ENCODE measurements around the gene SOX11. TPM values are rescaled to one million over a fixed set of nuclear protein-coding genes. Genes with fewer than 3 reads are reported as not detected.

Gene SOX11
- total RNA-seq, 1 experiment from 2014 or later = not detected

DNA sequence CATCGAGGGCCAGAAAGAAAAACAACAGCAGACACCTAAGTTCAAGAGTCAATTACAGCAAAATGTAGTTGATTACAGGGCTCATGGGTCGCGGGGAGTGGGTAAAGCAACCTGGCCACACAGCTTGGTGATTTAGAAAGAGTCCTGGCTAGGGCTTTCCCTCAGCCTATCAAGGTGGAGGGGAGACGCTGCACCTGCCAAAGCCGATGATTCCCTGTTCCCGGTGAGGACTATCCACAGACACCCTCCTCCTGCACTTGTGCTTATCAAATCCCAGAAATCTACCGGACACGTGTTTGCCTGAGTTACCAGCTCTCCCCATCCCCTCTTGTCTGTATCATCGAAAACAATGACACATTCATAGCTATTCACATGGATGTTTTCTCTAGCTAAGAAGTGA, 7.0 kb upstream of the SOX11 start:
- CTCF ChIA-PET = no interaction called here
- H3K4me3 ChIP-seq (ENCODE audit: low read length) = no peak overlapping the region
- H3K79me2 ChIP-seq (ENCODE audit: low read length) = no peaks in the 10 kb centered on the region
- H3K9me2 ChIP-seq (replicated peaks; ENCODE audit: low read length) = no peaks in the 10 kb centered on the region
- ATAC-seq (no peak), DNase-seq (no peak)
- no peak overlapping the region for H2AFZ ChIP-seq (ENCODE audit: low read length)
- no peaks in the 10 kb centered on the region for H4K20me1 ChIP-seq (ENCODE audit: low read length)
- TF ChIP-seq CTCF (conservative IDR thresholded peaks at IDR 0.05; ENCODE audit: low read depth, low read length) (no peak), EZH2phosphoT487 (IDR thresholded peaks at IDR 0.05; ENCODE audit: borderline replicate concordance, low read length) (no peak), EZH2 (IDR thresholded peaks at IDR 0.05; ENCODE audit: low read length, unreplicated experiment) (no peak)
- intact Hi-C loops (cut with micrococcal nuclease) = no loop called here
- H3K9me3 ChIP-seq (ENCODE audit: low read length) = no peaks in the 10 kb centered on the region
- H3K4me2 ChIP-seq (ENCODE audit: low read length) = no peak overlapping the region
- no TSS peak for BruUV-seq (replicated peaks)
- H3K4me1 ChIP-seq (ENCODE audit: insufficient read depth, low read length) = no peaks in the 10 kb centered on the region
- H3K36me3 ChIP-seq (ENCODE audit: low read depth, low read length) = no peaks in the 10 kb centered on the region
- H3K9ac ChIP-seq (ENCODE audit: low read length) = no peak overlapping the region
- POLR2A ChIA-PET (ENCODE audit: unreplicated experiment) = no interaction called here
- no peaks in the 10 kb centered on the region for H3K27me3 ChIP-seq (ENCODE audit: low read length)
- no peaks in the 10 kb centered on the region for H3F3A ChIP-seq (ENCODE audit: low read length, unreplicated experiment)
- H3K27ac ChIP-seq (ENCODE audit: low read length) = no peak overlapping the region

DNA sequence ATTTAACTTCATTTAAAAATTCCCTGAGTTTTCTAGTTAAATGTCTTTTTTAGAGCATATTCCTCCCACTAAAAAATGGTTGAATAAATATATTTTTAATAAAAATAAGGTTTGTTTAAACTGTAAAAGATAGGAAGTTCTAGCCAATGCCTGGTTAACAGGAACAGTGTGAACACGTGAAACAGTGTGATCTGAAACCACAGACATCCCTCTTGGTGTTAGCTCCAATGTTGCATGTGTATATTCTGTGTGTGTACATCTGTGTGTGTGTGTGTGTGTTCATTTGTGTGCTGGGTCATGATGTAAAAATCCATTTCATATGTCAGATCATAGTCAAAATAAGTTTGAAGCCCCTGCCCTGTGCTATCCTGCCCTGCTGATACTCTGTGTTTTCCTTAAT, 6.1 kb upstream of the SOX11 start:
- Histone ChIP-seq H3K27ac (ENCODE audit: low read length) (no peak overlapping the region), H3K27me3 (ENCODE audit: low read length) (no peaks in the 10 kb centered on the region), H3K9ac (ENCODE audit: low read length) (no peak overlapping the region), H4K20me1 (ENCODE audit: low read length) (no peaks in the 10 kb centered on the region), H2AFZ (ENCODE audit: low read length) (no peak overlapping the region), H3K4me3 (ENCODE audit: low read length) (no peak overlapping the region), H3K4me1 (ENCODE audit: insufficient read depth, low read length) (no peaks in the 10 kb centered on the region), H3K36me3 (ENCODE audit: low read depth, low read length) (no peaks in the 10 kb centered on the region), H3K9me2 (replicated peaks; ENCODE audit: low read length) (no peaks in the 10 kb centered on the region), H3K79me2 (ENCODE audit: low read length) (no peaks in the 10 kb centered on the region), H3K9me3 (ENCODE audit: low read length) (no peaks in the 10 kb centered on the region), H3K4me2 (ENCODE audit: low read length) (no peak overlapping the region), H3F3A (ENCODE audit: low read length, unreplicated experiment) (no peaks in the 10 kb centered on the region)
- no peak for TF ChIP-seq CTCF (conservative IDR thresholded peaks at IDR 0.05; ENCODE audit: low read depth, low read length)
- TF ChIP-seq EZH2phosphoT487 (IDR thresholded peaks at IDR 0.05; ENCODE audit: borderline replicate concordance, low read length) = no peak
- no peak for TF ChIP-seq EZH2 (IDR thresholded peaks at IDR 0.05; ENCODE audit: low read length, unreplicated experiment)
- ChIA-PET POLR2A (ENCODE audit: unreplicated experiment) (no interaction called here), CTCF (no interaction called here)
- no peak for DNase-seq
- intact Hi-C loops (cut with micrococcal nuclease) = no loop called here
- no TSS peak for BruUV-seq (replicated peaks)
- ATAC-seq = no peak

- Histone ChIP-seq H3K36me3 (ENCODE audit: low read depth, low read length) (no peaks in the 10 kb centered on the region), H3K9me3 (ENCODE audit: low read length) (no peaks in the 10 kb centered on the region), H3K79me2 (ENCODE audit: low read length) (no peaks in the 10 kb centered on the region), H3K4me2 (ENCODE audit: low read length) (no peak overlapping the region), H3K4me1 (ENCODE audit: insufficient read depth, low read length) (no peaks in the 10 kb centered on the region), H3F3A (ENCODE audit: low read length, unreplicated experiment) (no peaks in the 10 kb centered on the region), H4K20me1 (ENCODE audit: low read length) (no peaks in the 10 kb centered on the region), H2AFZ (ENCODE audit: low read length) (no peak overlapping the region), H3K4me3 (ENCODE audit: low read length) (no peak overlapping the region), H3K9me2 (replicated peaks; ENCODE audit: low read length) (no peaks in the 10 kb centered on the region), H3K9ac (ENCODE audit: low read length) (no peak overlapping the region), H3K27me3 (ENCODE audit: low read length) (no peaks in the 10 kb centered on the region), H3K27ac (ENCODE audit: low read length) (no peak overlapping the region)
- BruUV-seq (replicated peaks) = no TSS peak
- POLR2A ChIA-PET (ENCODE audit: unreplicated experiment) = no interaction called here
- DNase-seq (no peak), ATAC-seq (no peak)
- TF ChIP-seq EZH2 (IDR thresholded peaks at IDR 0.05; ENCODE audit: low read length, unreplicated experiment) (no peak), CTCF (conservative IDR thresholded peaks at IDR 0.05; ENCODE audit: low read depth, low read length) (no peak), EZH2phosphoT487 (IDR thresholded peaks at IDR 0.05; ENCODE audit: borderline replicate concordance, low read length) (no peak)
- intact Hi-C loops (cut with micrococcal nuclease) = no loop called here
- CTCF ChIA-PET = no interaction called here
Observed at GRCh38 chr2:5686536-5686935, 5.6 kb upstream of the SOX11 start.
